ENCODE measurements around the gene ANKRD18B.
"Not testable (repeated sequence)": the region's sequence is repeated elsewhere in the genome, so short reads cannot be mapped to it uniquely, and the experiment has no call there.

ANKRD18B gene

GRCh38 chr9:33533958-33534357, 9.9 kb downstream of the ANKRD18B start:
- DNase-seq (ENCODE audit: low read depth in 2 of 2) = not testable (repeated sequence)

GRCh38 chr9:33535541-33535940, 11.5 kb downstream of the ANKRD18B start:
- no peak for DNase-seq (ENCODE audit: low read depth in 2 of 2)

DNA sequence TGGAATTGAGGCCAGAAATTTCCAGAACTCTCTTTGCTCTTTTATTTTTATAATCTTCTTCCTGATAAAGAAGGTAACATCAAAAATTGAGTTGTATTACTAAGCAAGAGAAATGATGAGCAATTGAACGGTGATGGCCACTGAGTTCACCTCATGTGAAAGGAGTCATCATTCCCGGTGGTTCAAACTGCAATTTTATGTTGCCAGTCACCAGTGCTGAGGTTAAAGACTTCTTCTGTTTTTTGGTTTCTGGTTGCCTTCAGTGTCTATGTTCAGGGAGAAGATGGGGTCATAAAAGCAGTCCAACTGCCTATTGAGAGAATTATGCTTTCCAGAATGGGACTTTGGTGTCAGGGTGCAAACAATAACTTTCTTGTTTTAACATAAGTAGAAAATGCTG, 19.4 kb downstream of the ANKRD18B start:
- DNase-seq (ENCODE audit: low read depth in 2 of 2) = not testable (repeated sequence)

DNA sequence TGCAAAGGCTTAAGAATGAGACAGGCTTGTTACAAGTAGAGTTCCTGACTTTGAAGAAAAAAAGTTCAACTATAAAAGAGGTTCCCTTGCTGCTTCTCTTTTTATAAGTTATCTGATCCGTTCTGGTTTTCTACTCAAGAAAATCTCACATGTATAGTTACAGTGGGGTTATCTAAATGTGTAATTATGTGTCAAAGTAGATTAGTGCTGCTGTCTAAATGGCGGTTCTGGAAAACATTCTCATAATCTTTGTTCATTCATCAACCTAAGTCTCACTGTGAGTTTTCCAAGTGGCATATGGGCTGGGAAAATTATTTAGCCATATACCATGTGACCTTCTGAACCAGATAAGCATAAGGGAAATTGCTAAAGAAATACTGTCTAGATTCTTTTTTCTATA, 21.7 kb downstream of the ANKRD18B start:
- not testable (repeated sequence) for DNase-seq (ENCODE audit: low read depth in 2 of 2)

- DNase-seq (ENCODE audit: low read depth in 2 of 2) = not testable (repeated sequence)
Measured at GRCh38 chr9:33548816-33549215, 24.8 kb downstream of the ANKRD18B start.

- DNase-seq (ENCODE audit: low read depth in 2 of 2) = not testable (repeated sequence)
Measured at GRCh38 chr9:33549418-33549817, 25.4 kb downstream of the ANKRD18B start.

DNA sequence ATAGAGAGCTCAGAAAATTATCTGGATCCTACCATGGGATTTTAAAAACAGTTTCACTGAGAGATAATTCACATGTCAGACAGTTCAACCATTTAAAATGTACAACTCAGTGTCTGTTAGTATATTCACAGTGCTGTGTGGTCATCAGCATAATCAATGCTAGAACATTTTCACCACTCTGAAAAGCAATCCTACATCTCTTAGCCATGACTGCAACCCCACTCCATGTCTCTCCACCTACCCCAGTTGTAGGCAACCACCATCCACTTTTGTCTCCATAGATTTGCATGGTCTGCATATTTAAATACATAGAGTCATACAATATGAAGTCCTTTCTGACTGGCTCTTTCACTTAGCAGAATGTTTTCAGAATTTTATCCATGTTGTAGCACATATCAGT, 27.1 kb downstream of the ANKRD18B start:
- DNase-seq (ENCODE audit: low read depth in 2 of 2) = not testable (repeated sequence)

- not testable (repeated sequence) for DNase-seq (ENCODE audit: low read depth in 2 of 2)
Measured at GRCh38 chr9:33552315-33552725, 28.3 kb downstream of the ANKRD18B start.

GRCh38 chr9:33560217-33560616, 36.2 kb downstream of the ANKRD18B start:
- not testable (repeated sequence) for DNase-seq (ENCODE audit: low read depth in 2 of 2)

DNA sequence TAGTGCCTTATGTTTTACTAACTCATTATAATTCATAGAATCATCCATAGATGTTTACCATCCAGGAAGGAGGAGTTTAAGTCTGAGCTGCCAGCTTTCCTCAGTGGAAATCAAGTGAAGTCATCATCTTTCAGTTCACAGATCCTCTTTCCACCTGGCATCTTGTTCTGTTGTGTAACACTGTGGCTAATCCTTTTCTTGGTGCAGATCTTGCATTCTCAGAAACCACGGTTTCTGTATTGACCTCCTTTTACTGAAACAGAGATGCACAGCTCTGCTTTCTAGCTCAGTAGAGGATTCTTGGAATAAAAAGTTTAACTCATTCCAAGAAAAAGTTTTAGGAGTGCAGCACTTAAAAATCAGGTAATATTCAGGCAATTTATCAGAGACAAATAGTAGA, 38.1 kb downstream of the ANKRD18B start:
- not testable (repeated sequence) for DNase-seq (ENCODE audit: low read depth in 2 of 2)

GRCh38 chr9:33567776-33568175, 43.7 kb downstream of the ANKRD18B start:
- not testable (repeated sequence) for DNase-seq (ENCODE audit: low read depth in 2 of 2)

- DNase-seq (ENCODE audit: low read depth in 2 of 2) = not testable (repeated sequence)
Measured at GRCh38 chr9:33577786-33578185, 53.7 kb downstream of the ANKRD18B start.

- DNase-seq (ENCODE audit: low read depth in 2 of 2) = not testable (repeated sequence)
Measured at GRCh38 chr9:33579996-33580395, 55.9 kb downstream of the ANKRD18B start.

DNA sequence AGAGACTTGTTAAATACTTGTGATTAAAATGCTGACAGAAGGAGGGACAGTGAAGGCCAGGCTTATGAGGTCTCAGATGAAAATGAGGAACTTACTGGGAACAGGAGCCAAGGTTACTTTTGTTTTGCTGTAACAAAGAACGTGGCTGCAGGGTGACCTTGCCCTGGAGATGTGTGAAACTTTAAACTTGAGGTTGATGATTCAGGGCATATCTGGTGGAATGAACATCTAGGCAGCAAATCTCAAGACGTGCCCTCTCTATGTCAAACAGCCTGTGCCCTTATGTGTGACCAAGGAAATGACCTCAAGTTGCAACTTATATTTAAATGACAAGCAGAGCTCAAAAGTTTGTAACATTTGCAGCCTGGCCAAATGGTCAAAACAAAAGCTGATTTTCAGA, 58.6 kb downstream of the ANKRD18B start:
- DNase-seq (ENCODE audit: low read depth in 2 of 2) = not testable (repeated sequence)

- DNase-seq (ENCODE audit: low read depth in 2 of 2) = not testable (repeated sequence)
Measured at GRCh38 chr9:33586128-33586527, 62.1 kb downstream of the ANKRD18B start.

DNA sequence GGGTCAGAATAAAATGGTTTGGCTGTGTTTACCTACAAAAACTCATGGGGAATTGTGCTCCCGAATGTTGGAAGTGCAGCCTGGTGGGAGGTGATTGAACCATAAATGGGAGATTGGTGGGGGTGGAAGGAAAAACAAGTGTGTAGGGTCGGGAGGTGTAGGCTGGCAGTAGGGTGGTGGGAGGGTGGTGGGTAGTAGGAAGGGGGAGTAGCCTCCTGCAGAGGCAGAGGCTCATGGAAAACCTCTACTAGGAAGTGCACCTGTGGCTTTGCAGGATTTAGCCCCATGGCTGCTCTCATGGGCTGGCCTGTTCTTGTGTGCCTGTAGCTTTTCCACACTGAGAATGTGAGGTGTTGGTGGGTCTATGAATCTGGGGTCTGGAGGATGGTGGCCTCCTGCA, 63.7 kb downstream of the ANKRD18B start:
- not testable (repeated sequence) for DNase-seq (ENCODE audit: low read depth in 2 of 2)

- DNase-seq (ENCODE audit: low read depth in 2 of 2) = not testable (repeated sequence)
Measured at GRCh38 chr9:33588876-33589275, 64.8 kb downstream of the ANKRD18B start.

DNA sequence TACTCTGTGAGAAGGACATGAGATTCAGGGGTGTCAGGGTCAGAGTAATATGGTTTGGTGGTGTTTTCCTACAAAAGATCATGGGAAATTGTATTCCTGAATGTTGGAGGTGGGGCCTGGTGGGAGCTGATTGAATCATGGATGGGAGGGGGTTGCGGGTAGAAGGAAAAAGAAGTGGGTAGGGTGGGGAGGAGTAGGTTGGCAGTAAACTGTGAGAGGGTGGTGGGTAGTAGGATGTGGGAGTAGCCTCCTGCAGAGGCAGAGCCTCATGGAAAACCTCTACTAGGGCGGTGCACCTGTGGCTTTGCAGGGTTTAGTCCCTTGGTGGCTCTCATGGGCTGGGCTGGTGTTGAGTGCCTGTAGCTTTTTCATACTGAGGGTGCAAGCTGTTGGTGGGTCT, 66.8 kb downstream of the ANKRD18B start:
- DNase-seq (ENCODE audit: low read depth in 2 of 2) = not testable (repeated sequence)

DNA sequence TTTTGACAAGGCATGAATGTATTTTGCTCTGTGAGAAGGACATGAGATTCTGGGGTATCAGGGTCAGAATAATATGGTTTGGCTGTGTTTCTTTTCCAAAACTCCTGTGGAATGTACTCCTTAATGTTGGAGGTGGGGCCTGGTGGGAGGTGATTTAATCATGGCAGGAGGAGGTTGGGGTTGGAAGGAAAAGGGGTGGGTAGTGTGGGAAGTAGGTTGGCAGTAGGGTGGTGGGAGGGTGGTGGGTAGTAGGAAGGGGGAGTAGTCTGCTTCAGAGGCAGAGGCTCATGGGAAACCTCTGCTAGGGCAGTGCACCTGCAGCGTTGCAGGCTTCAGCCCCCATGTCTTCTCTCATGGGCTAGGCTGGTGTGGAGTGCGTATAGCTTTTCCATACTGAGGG, 72.9 kb downstream of the ANKRD18B start:
- not testable (repeated sequence) for DNase-seq (ENCODE audit: low read depth in 2 of 2)

- not testable (repeated sequence) for DNase-seq (ENCODE audit: low read depth in 2 of 2)
Measured at GRCh38 chr9:33597386-33597785, 73.3 kb downstream of the ANKRD18B start.

DNA sequence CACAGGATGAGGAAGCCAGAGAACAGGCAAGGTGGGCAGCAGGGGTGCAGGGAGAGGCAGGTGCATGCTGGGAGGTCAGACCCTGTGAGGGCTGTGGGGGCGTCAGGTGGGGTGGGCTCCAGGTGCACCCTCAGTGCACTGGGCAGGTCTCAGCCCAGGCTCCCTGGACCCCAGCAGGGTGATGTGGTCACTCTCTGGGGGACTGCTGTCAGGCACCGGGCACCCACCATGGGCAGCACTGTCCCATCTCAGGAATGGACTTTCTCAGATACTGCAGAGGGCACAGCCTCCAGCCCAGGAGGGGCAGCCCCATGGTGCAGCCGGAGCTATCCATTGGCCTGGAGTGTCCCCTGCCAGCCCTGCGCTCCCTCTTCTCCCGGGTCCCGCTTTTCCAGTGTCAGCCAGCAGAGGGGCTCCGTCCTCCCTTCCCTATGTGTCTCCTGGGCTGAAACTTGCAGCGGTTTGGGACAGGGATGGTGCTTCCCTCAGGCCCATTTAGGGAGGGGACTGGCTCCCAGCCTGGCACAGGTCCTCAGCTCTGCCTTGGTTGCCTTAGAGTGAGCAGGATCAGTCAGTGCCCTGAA, 74.8 kb downstream of the ANKRD18B start:
- not testable (repeated sequence) for DNase-seq (ENCODE audit: low read depth in 2 of 2)

GRCh38 chr9:33600911-33601310, 76.9 kb downstream of the ANKRD18B start:
- DNase-seq (ENCODE audit: low read depth in 2 of 2) = not testable (repeated sequence)

DNA sequence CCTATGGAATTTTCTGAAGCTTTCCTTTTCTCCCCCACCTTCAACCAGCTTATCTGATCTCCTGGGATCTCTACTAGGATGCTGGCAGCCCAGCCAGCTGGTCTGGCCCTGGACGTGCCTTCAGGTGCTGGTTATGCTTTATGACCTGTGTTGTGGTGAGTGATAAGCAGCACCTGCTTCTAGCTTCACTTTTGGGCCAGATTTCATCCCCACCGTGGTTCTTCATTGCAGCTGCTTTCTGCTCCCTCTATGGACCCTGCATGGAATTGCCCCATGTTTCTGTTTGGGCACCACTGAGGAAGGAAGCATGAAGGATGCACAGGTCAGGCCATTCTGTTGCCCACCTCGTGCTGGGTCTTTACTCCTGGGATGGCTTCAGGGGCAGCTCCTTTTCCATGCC, 80.2 kb downstream of the ANKRD18B start:
- not testable (repeated sequence) for DNase-seq (ENCODE audit: low read depth in 2 of 2)

DNA sequence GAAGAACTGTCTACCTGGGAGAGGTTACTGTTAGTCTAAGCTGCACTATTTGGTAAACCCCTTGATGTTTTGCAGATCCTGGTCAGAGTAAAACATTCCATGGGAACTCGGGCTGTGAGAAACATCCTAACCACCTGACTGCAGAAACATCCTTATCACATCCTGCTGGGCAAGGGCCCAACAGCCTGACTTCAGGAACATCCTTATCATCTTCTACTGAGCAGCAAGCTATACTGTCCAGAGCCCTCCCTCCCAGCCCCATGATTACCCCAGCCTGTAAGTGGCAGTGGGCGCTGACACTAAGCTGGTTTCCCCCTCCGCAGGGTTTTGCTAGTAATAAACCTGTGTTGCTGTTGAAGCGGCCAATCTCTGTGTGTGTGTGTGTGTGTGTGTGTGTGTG, 80.9 kb downstream of the ANKRD18B start:
- not testable (repeated sequence) for DNase-seq (ENCODE audit: low read depth in 2 of 2)
